Right atrium auricular region (tissue), 2 donors: ENCODE measurements around the gene EED. TPM values are rescaled to one million over a fixed set of nuclear protein-coding genes. Genes with fewer than 3 reads are reported as not detected.
A peak's percentile ranks its signal among the peaks of the same experiment; 100 is the strongest.

Experiments used
- DNase-seq: peaks from one replicate; pipeline ENCODE4 v3.0.0-alpha.2; 2019; ENCODE audit warnings: low spot score
- H3K27ac ChIP-seq, 2 donors: fragments of 200-600 bp; sonication (generic); 1 replicate in 1 of 2; 2 replicates in 1 of 2; pipeline ENCODE4 v1.5.1; 2016 to 2019
- H3K27me3 ChIP-seq, 2 donors: fragments of 200-600 bp; sonication (generic); one replicate each; pipeline versions ENCODE4 v1.5.1 to v1.6.0; 2017 to 2019
- H3K36me3 ChIP-seq: fragments of 200-600 bp; sonication (generic); one replicate; pipeline ENCODE4 v1.5.1; 2016
- H3K4me1 ChIP-seq, 2 donors: fragments of 200-600 bp; sonication (generic); one replicate each; pipeline versions ENCODE4 v1.5.1 to v1.6.0; 2017 to 2019
- H3K4me3 ChIP-seq, 2 donors: fragments of 200-600 bp; sonication (generic); 1 replicate in 1 of 2; 2 replicates in 1 of 2; pipeline ENCODE4 v1.5.1; 2017 to 2019; ENCODE audit warnings: mild to moderate bottlenecking in 1 of 2, moderate library complexity in 1 of 2
- H3K9me3 ChIP-seq, 2 donors: fragments of 200-600 bp; sonication (generic); one replicate each; pipeline ENCODE4 v1.5.1; 2019
- CTCF ChIP-seq, 2 donors: fragments of 200-600 bp; sonication (generic); IDR thresholded peaks; one replicate each; pipeline ENCODE4 v1.5.1; 2019; ENCODE audit warnings: antibody characterized with exemption in 2 of 2
- total RNA-seq, 2 donors: library from RNA; depleted of rRNA; stranded (reverse); fragments of >200 nt; gene quantifications; one replicate each; pipeline ENCODE4 v1.1.0, GENCODE V29; 2016

The EED gene
- total RNA-seq, 2 donors from 2014 or later, result 8.2 to 8.3 TPM

- Histone ChIP-seq H3K27me3 (no peaks in the 10 kb centered on the region), H3K9me3 (no peaks in the 10 kb centered on the region), H3K36me3 (peaks cover 14% of the 10 kb centered on the region), H3K4me3 (no peak overlapping the region), H3K27ac (no peak overlapping the region), H3K4me1 (no peaks in the 10 kb centered on the region)
- no peak for TF ChIP-seq CTCF (IDR thresholded peaks at IDR 0.05)
- DNase-seq, result no peak
Observed at GRCh38 chr11:86265194-86265593, 20.6 kb downstream of the EED start.

- no peak overlapping the region for H3K4me3 ChIP-seq
- no peak for DNase-seq
- no peak for TF ChIP-seq CTCF (IDR thresholded peaks at IDR 0.05)
- no peaks in the 10 kb centered on the region for H3K27me3 ChIP-seq
- H3K27ac ChIP-seq, result no peak overlapping the region
- H3K36me3 ChIP-seq, result peaks cover 14% of the 10 kb centered on the region
- no peaks in the 10 kb centered on the region for H3K4me1 ChIP-seq
- H3K9me3 ChIP-seq, result no peaks in the 10 kb centered on the region
Observed at GRCh38 chr11:86269645-86270044, 25.1 kb downstream of the EED start.

GRCh38 chr11:86274503-86274902 is 29.9 kb downstream of the EED start:
- H3K27me3 ChIP-seq, result no peaks in the 10 kb centered on the region
- no peaks in the 10 kb centered on the region for H3K4me1 ChIP-seq
- H3K36me3 ChIP-seq, result peaks cover 25% of the 10 kb centered on the region
- no peaks in the 10 kb centered on the region for H3K9me3 ChIP-seq
- H3K27ac ChIP-seq, result no peak overlapping the region
- DNase-seq, result no peak
- no peak overlapping the region for H3K4me3 ChIP-seq
- peak in 1 of 2 donors; percentile 19 for TF ChIP-seq CTCF (IDR thresholded peaks at IDR 0.05)

GRCh38 chr11:86274999-86275398 is 30.4 kb downstream of the EED start:
- no peaks in the 10 kb centered on the region for H3K27me3 ChIP-seq
- peaks cover 25% of the 10 kb centered on the region for H3K36me3 ChIP-seq
- no peak for DNase-seq
- H3K27ac ChIP-seq, result no peak overlapping the region
- no peak overlapping the region for H3K4me3 ChIP-seq
- H3K4me1 ChIP-seq, result no peaks in the 10 kb centered on the region
- no peak for TF ChIP-seq CTCF (IDR thresholded peaks at IDR 0.05)
- H3K9me3 ChIP-seq, result no peaks in the 10 kb centered on the region

- no peak overlapping the region for H3K27ac ChIP-seq
- no peaks in the 10 kb centered on the region for H3K27me3 ChIP-seq
- H3K4me3 ChIP-seq, result no peak overlapping the region
- H3K4me1 ChIP-seq, result no peaks in the 10 kb centered on the region
- no peak for TF ChIP-seq CTCF (IDR thresholded peaks at IDR 0.05)
- peaks cover 25% of the 10 kb centered on the region for H3K36me3 ChIP-seq
- DNase-seq, result no peak
- H3K9me3 ChIP-seq, result no peaks in the 10 kb centered on the region
Observed at GRCh38 chr11:86275493-86276370, 31.2 kb downstream of the EED start.
